PC-3 (cell line): Measurements from ENCODE around the gene CCDC69. TPM values are rescaled to one million over a fixed set of nuclear protein-coding genes. Genes with fewer than 3 reads are reported as not detected.

Experiments used
- ATAC-seq: fragments of 200-7000 bp; cut with Tn5 transposase; 2 replicates; pipeline ENCODE4 v1.9.1; 2020; ENCODE audit warnings: mild to moderate bottlenecking, moderate library complexity
- BruUV-seq: library from RNA; stranded (reverse); fragments of 400-500 nt; replicated peaks from 2 replicates; lab custom pipeline; 2021; lab: Mats Ljungman, UMichigan
- CTCF ChIA-PET: fragments of 300-600 bp; sonication (Branson Sonifier 250); formaldehyde crosslinking; loops from one replicate; lab custom pipeline; 2022; ENCODE audit warnings: antibody characterized with exemption; lab: Charles Lee
- POLR2A ChIA-PET: fragments of 300-600 bp; sonication (Branson Sonifier 250); formaldehyde crosslinking; loops from one replicate; lab custom pipeline; 2022; ENCODE audit warnings: antibody characterized with exemption; ENCODE audit not compliant: unreplicated experiment; lab: Charles Lee
- DNase-seq: peaks from one replicate; pipeline ENCODE4 v3.0.0-alpha.2; 2015
- H2AFZ ChIP-seq: fragments of 300-600 bp; sonication (generic); 2 replicates; pipeline ENCODE4 v1.6.0; 2016; ENCODE audit warnings: antibody characterized with exemption, low read length
- H3F3A ChIP-seq: fragments of 300-600 bp; sonication (generic); one replicate; pipeline ENCODE4 v1.6.0; 2017; ENCODE audit warnings: antibody characterized with exemption, low read length, control low read depth, mild to moderate bottlenecking; ENCODE audit not compliant: unreplicated experiment
- H3K27ac ChIP-seq: fragments of 300-600 bp; sonication (generic); 2 replicates; pipeline ENCODE4 v1.5.1; 2016; ENCODE audit warnings: mild to moderate bottlenecking, low read length
- H3K27me3 ChIP-seq: fragments of 300-600 bp; sonication (generic); 2 replicates; pipeline ENCODE4 v1.6.1; 2016; ENCODE audit warnings: low read length, mixed read lengths
- H3K36me3 ChIP-seq: fragments of 300-600 bp; sonication (generic); 2 replicates; pipeline ENCODE4 v1.6.1; 2016; ENCODE audit warnings: low read depth, mixed run types, low read length, mixed read lengths
- H3K4me1 ChIP-seq: fragments of 300-600 bp; sonication (generic); 2 replicates; pipeline ENCODE4 v1.5.1; 2016; ENCODE audit warnings: low read length; ENCODE audit not compliant: insufficient read depth
- H3K4me2 ChIP-seq: fragments of 300-600 bp; sonication (generic); 2 replicates; pipeline ENCODE4 v1.6.0; 2016; ENCODE audit warnings: low read length
- H3K4me3 ChIP-seq: fragments of 300-600 bp; sonication (generic); 2 replicates; pipeline ENCODE4 v1.5.1; 2016; ENCODE audit warnings: mild to moderate bottlenecking, low read length, mixed read lengths
- H3K79me2 ChIP-seq: fragments of 300-600 bp; sonication (generic); 2 replicates; pipeline ENCODE4 v1.6.1; 2017; ENCODE audit warnings: low read length, mixed read lengths
- H3K9ac ChIP-seq: fragments of 300-600 bp; sonication (generic); 2 replicates; pipeline ENCODE4 v1.6.0; 2016; ENCODE audit warnings: mild to moderate bottlenecking, low read length
- H3K9me2 ChIP-seq: fragments of 300-600 bp; sonication (generic); replicated peaks from 2 replicates; pipeline ENCODE4 v1.6.1; 2016; ENCODE audit warnings: mixed run types, low read length, mixed read lengths
- H3K9me3 ChIP-seq: fragments of 300-600 bp; sonication (generic); 2 replicates; pipeline ENCODE4 v1.6.1; 2016; ENCODE audit warnings: low read length, mixed read lengths
- H4K20me1 ChIP-seq: fragments of 300-600 bp; sonication (generic); 2 replicates; pipeline ENCODE4 v1.6.1; 2016; ENCODE audit warnings: low read length, mixed read lengths
- CTCF ChIP-seq: fragments of 300-600 bp; sonication (generic); conservative IDR thresholded peaks from 2 replicates; pipeline ENCODE4 v1.5.1; 2017; ENCODE audit warnings: antibody characterized with exemption, low read depth, mild to moderate bottlenecking, low read length
- EZH2 ChIP-seq: fragments of 300-600 bp; sonication (generic); IDR thresholded peaks from one replicate; pipeline ENCODE4 v1.6.1; 2017; ENCODE audit warnings: antibody characterized with exemption, mild to moderate bottlenecking, low read length; ENCODE audit not compliant: unreplicated experiment
- EZH2phosphoT487 ChIP-seq: fragments of 300-600 bp; sonication (generic); IDR thresholded peaks from 2 replicates; pipeline ENCODE4 v1.6.1; 2018; ENCODE audit warnings: mild to moderate bottlenecking, antibody characterized with exemption, low read length, borderline replicate concordance
- intact Hi-C: fragments of 100-400 bp; cut with micrococcal nuclease; formaldehyde crosslinking; loops from 2 replicates; pipeline ENCODE4 v1.9.0; 2023
- total RNA-seq: library from RNA; depleted of rRNA; stranded (reverse); fragments of >200 nt; gene quantifications from 2 replicates; pipeline ENCODE4 v1.2.3, GENCODE V29; 2014

Gene CCDC69
- total RNA-seq, 1 experiment from 2014 or later: 26.4 TPM

- H3K36me3 ChIP-seq: peaks cover 3% of the 10 kb centered on the region; the same call in 1 of the 2 replicates
- POLR2A ChIA-PET: no interaction called here
- no peaks in the 10 kb centered on the region for H3K9me2 ChIP-seq
- intact Hi-C loops: no loop called here
- H3K79me2 ChIP-seq: no peaks in the 10 kb centered on the region
- H3F3A ChIP-seq: no peaks in the 10 kb centered on the region
- ATAC-seq (no peak), DNase-seq (no peak)
- no peaks in the 10 kb centered on the region for H3K9me3 ChIP-seq
- H3K27me3 ChIP-seq: no peaks in the 10 kb centered on the region
- H3K4me3 ChIP-seq: no peak overlapping the region
- CTCF ChIA-PET: no interaction called here
- H3K9ac ChIP-seq: no peak overlapping the region
- H3K27ac ChIP-seq: no peak overlapping the region
- no peaks in the 10 kb centered on the region for H4K20me1 ChIP-seq
- no peak overlapping the region for H3K4me2 ChIP-seq
- BruUV-seq: no TSS peak
- H3K4me1 ChIP-seq: no peaks in the 10 kb centered on the region
- TF ChIP-seq EZH2 (no peak), EZH2phosphoT487 (no peak), CTCF (no peak)
- no peak overlapping the region for H2AFZ ChIP-seq
Measured at GRCh38 chr5:151142933-151143332, 81.0 kb downstream of the CCDC69 start.

- no TSS peak for BruUV-seq
- ChIA-PET POLR2A (no interaction called here), CTCF (no interaction called here)
- no peak for ATAC-seq
- Histone ChIP-seq H3K4me2 (no peak overlapping the region), H3K4me3 (no peak overlapping the region), H3F3A (no peaks in the 10 kb centered on the region), H3K79me2 (no peaks in the 10 kb centered on the region), H3K9me2 (no peaks in the 10 kb centered on the region), H3K4me1 (no peaks in the 10 kb centered on the region), H3K9me3 (no peaks in the 10 kb centered on the region), H4K20me1 (no peaks in the 10 kb centered on the region), H3K9ac (no peak overlapping the region), H3K27me3 (no peaks in the 10 kb centered on the region), H2AFZ (no peak overlapping the region), H3K27ac (no peak overlapping the region), H3K36me3 (peaks cover 12% of the 10 kb centered on the region)
- no peak for TF ChIP-seq EZH2phosphoT487
- TF ChIP-seq CTCF: no peak
- TF ChIP-seq EZH2: no peak
- intact Hi-C loops: no loop called here
- no peak for DNase-seq
Measured at GRCh38 chr5:151141535-151141934, 82.4 kb downstream of the CCDC69 start.

GRCh38 chr5:151140686-151141459, 83.0 kb downstream of the CCDC69 start:
- H3K36me3 ChIP-seq: peaks cover 17% of the 10 kb centered on the region
- no peaks in the 10 kb centered on the region for H3K79me2 ChIP-seq
- no peaks in the 10 kb centered on the region for H3K9me3 ChIP-seq
- DNase-seq (no peak), ATAC-seq (no peak)
- H3K9me2 ChIP-seq: no peaks in the 10 kb centered on the region
- CTCF ChIA-PET: no interaction called here
- H3K4me2 ChIP-seq: no peak overlapping the region
- POLR2A ChIA-PET: no interaction called here
- TF ChIP-seq CTCF (no peak), EZH2phosphoT487 (no peak), EZH2 (no peak)
- H4K20me1 ChIP-seq: no peaks in the 10 kb centered on the region
- no peak overlapping the region for H3K27ac ChIP-seq
- H3F3A ChIP-seq: no peaks in the 10 kb centered on the region
- intact Hi-C loops: no loop called here
- BruUV-seq: no TSS peak
- no peak overlapping the region for H3K4me3 ChIP-seq
- no peak overlapping the region for H3K9ac ChIP-seq
- no peaks in the 10 kb centered on the region for H3K27me3 ChIP-seq
- no peaks in the 10 kb centered on the region for H3K4me1 ChIP-seq
- H2AFZ ChIP-seq: no peak overlapping the region
